T-helper 2 cell treated with Interferon-gamma antibody and Interleukin-4, amounts not matched to agents 5 μg/mL and 100 μg/mL, for 36 hours (primary cell): ENCODE results near the gene TRPV2.

Source experiments
- DNase-seq: peaks from one replicate; pipeline ENCODE4 v3.0.0; 2021; ENCODE audit warnings: low spot score
- H3K27ac Mint-ChIP-seq: one replicate; pipeline ENCODE4 v1.8.0; 2021; ENCODE audit warnings: mild to moderate bottlenecking, mixed read lengths
- H3K27me3 Mint-ChIP-seq: one replicate; pipeline ENCODE4 v1.8.0; 2021; ENCODE audit warnings: low read depth, mixed read lengths
- H3K36me3 Mint-ChIP-seq: one replicate; pipeline ENCODE4 v1.8.0; 2021; ENCODE audit warnings: low read depth, mixed read lengths
- H3K4me1 Mint-ChIP-seq: one replicate; pipeline ENCODE4 v1.8.0; 2021; ENCODE audit warnings: low read depth, mixed read lengths
- H3K4me3 Mint-ChIP-seq: one replicate; pipeline ENCODE4 v1.8.0; 2022; ENCODE audit warnings: mild to moderate bottlenecking, moderate library complexity, mixed read lengths
- H3K9me3 Mint-ChIP-seq: one replicate; pipeline ENCODE4 v1.8.0; 2021; ENCODE audit warnings: mixed read lengths

TRPV2 gene

DNA sequence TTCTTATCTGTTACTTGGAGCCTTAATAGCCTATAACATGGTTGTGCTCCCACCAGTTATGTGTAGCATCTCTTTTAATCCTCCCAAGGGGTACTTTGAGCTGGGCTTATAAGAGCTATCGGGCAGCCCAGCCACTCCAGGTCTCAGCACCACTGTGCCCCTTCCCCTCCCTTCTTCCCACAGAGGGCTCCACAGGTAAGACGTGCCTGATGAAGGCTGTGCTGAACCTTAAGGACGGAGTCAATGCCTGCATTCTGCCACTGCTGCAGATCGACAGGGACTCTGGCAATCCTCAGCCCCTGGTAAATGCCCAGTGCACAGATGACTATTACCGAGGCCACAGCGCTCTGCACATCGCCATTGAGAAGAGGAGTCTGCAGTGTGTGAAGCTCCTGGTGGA lies 7.0 kb downstream of the TRPV2 start:
- H3K27ac Mint-ChIP-seq = no peak overlapping the region
- H3K4me1 Mint-ChIP-seq = peaks cover 20% of the 10 kb centered on the region
- no peak overlapping the region for H3K4me3 Mint-ChIP-seq
- DNase-seq = no peak
- H3K9me3 Mint-ChIP-seq = no peaks in the 10 kb centered on the region
- no peaks in the 10 kb centered on the region for H3K27me3 Mint-ChIP-seq
- peaks cover 60% of the 10 kb centered on the region for H3K36me3 Mint-ChIP-seq

DNA sequence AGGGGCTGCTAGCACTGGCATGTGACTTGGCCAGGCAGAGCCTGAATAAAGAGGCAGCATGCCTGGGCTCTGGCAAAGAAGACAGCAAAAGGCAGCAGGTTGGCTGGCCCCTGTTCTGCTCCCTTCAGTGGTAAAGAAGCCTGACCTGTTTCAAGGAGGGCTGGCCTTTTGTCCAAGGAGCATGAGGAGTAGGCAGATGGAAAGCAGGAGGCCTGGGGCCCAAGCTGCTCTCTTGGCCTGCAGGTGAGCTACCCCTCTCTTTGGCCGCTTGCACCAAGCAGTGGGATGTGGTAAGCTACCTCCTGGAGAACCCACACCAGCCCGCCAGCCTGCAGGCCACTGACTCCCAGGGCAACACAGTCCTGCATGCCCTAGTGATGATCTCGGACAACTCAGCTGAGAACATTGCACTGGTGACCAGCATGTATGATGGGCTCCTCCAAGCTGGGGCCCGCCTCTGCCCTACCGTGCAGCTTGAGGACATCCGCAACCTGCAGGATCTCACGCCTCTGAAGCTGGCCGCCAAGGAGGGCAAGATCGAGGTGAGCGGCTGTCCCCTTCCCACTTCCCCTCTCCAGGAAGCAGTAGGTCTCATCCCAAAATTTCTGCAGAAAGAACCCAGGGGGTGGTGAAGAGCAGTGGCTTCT lies 8.0 kb downstream of the TRPV2 start:
- peaks cover 55% of the 10 kb centered on the region for H3K36me3 Mint-ChIP-seq
- no peaks in the 10 kb centered on the region for H3K27me3 Mint-ChIP-seq
- H3K27ac Mint-ChIP-seq = no peak overlapping the region
- DNase-seq = no peak
- H3K4me1 Mint-ChIP-seq = peaks cover 13% of the 10 kb centered on the region
- no peak overlapping the region for H3K4me3 Mint-ChIP-seq
- no peaks in the 10 kb centered on the region for H3K9me3 Mint-ChIP-seq

DNA sequence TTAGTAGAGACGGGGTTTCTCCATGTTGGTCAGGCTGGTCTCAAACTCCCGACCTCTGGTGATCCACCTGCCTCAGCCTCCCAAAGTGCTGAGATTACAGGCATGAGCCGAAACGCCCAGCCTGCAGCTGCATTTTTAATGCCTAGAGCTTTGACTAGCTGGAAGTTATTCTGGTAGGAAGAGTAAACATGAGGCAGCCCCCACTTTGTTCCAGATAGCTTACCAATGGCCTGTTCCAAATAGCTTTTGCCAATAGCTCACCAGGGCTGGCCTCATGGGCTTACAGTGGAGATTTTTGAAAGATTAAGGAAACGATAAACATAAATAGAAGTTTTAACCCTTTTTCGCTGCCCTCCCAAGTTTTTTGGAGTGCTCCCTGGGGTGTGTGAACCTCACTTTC lies 9.8 kb downstream of the TRPV2 start:
- no peaks in the 10 kb centered on the region for H3K27me3 Mint-ChIP-seq

DNA sequence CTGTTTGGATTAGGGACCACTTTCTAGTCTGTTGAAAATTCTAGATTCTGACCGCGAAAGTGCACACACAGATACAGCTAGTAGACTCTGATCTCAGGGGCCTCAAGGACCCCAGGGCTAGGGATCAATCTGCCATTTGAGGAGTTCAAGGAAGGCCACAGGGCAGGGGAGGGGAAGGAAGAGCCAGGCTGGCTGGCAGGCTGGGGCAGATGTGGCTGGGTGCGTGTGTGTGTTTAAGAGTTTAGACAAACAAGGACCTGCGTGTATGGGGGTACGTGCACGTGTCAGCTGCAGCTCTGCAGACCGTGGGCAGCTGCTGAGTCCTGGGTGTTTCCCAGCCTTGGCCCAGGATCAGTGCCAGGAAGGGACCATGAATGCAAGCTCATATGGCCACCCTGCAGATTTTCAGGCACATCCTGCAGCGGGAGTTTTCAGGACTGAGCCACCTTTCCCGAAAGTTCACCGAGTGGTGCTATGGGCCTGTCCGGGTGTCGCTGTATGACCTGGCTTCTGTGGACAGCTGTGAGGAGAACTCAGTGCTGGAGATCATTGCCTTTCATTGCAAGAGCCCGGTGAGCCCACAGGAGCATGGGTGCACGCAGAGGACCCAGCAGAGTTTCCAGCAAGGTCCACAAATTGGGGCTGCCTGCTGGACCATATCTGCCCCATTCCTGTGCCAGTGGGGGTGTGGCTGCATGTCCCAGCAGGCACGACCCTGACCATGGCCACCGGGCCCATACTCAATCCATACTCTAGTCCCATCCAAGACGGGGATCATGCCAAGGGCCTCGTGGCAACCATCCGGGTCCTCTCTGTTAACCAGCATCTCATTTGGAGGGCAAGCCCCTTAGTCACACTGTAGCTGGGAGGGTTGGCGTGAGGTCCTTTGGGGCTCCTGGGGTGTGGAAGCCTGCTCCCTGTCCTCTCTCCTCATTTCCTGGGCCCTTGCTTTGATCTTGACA lies 10.6 kb downstream of the TRPV2 start:
- Mint-ChIP-seq H3K27ac (no peak overlapping the region), H3K36me3 (peaks cover 48% of the 10 kb centered on the region), H3K4me3 (no peak overlapping the region)

More for the DNA sequence above, 9.8 kb downstream of the TRPV2 start:
- H3K4me1 Mint-ChIP-seq = no peaks in the 10 kb centered on the region
- H3K4me3 Mint-ChIP-seq = no peak overlapping the region
- peaks cover 51% of the 10 kb centered on the region for H3K36me3 Mint-ChIP-seq
- H3K27ac Mint-ChIP-seq = no peak overlapping the region
- no peak for DNase-seq
- no peaks in the 10 kb centered on the region for H3K9me3 Mint-ChIP-seq

DNA sequence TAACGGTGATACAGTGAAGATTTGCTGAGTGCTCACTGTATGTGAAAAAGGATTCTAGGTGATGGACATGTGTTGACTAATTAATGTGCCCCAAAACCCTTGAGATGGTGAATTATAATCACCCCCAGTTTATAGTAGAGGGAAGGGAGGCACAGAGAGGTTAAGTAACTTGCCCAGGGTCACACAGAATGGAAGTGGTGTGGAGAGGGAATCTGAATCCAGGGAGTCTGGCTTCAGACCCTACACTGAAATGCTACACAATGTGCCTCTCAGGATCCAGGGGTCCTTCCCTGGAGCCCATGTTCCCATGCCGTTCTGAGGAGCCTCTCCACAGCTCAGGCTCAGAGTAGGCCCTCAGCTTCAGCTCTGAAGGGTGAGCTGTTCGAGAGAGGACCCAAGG lies 11.6 kb downstream of the TRPV2 start:
- Mint-ChIP-seq H3K27me3 (no peaks in the 10 kb centered on the region), H3K9me3 (no peaks in the 10 kb centered on the region), H3K4me1 (no peaks in the 10 kb centered on the region), H3K27ac (no peak overlapping the region), H3K36me3 (peaks cover 47% of the 10 kb centered on the region), H3K4me3 (no peak overlapping the region)
- no peak for DNase-seq

More for the DNA sequence above, 10.6 kb downstream of the TRPV2 start:
- DNase-seq = no peak
- Mint-ChIP-seq H3K4me1 (no peaks in the 10 kb centered on the region), H3K9me3 (no peaks in the 10 kb centered on the region), H3K27me3 (no peaks in the 10 kb centered on the region)

DNA sequence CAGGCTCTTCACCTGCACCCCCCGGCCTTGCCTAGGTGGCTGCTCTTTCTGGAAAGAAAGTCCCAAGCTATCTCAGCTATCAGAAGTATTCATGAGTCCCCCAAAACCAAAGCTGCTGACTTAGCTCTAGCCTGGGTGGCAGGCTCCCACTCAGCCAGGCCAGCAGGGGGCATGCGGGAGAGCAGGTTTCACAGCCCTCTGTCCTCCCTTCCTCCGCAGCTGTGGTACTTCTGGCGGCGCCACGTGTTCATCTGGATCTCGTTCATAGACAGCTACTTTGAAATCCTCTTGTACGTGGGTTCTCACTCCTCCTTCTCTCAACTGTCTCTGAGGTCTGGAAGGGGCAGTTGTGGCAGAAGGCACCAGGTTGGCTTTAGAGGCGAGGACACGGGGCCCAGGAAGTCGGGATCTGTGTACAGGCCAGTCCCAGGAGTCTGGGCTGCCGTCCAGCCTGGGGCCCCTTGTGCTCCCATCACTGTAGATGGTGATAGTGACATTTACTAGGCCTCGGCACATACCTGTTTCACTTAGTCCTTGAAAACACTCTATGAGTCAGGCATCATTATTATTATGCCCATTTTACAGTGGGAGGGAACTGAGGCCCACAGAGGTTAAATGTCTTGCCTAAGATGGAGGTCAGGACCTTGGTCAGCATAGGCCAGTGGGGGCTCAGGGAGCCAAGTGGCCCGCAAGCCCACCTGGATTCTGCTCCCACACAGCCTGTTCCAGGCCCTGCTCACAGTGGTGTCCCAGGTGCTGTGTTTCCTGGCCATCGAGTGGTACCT lies 12.9 kb downstream of the TRPV2 start:
- H3K4me3 Mint-ChIP-seq = no peak overlapping the region
- H3K27me3 Mint-ChIP-seq = no peaks in the 10 kb centered on the region
- H3K9me3 Mint-ChIP-seq = no peaks in the 10 kb centered on the region
- H3K4me1 Mint-ChIP-seq = no peaks in the 10 kb centered on the region
- H3K27ac Mint-ChIP-seq = no peak overlapping the region
- peaks cover 42% of the 10 kb centered on the region for H3K36me3 Mint-ChIP-seq
- no peak for DNase-seq

DNA sequence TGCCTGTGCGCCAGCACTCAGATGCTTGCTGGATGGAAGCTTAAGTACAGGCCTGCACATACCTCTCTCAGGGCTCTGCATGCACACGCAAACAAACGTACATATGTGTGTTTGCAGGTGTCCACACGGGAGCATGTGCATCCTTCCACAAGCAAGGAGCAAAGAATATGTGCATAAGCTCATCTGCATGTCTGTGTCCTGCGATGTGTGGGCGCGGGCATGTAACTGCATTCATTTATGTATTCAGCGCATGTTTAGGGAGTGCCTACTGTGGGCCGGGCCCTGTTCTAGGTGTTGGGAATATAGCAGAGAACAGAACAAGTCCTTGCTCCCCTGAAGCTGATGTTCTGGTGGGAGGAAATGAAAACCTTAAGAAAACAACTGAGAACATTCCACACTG lies 13.7 kb downstream of the TRPV2 start:
- H3K27me3 Mint-ChIP-seq = no peaks in the 10 kb centered on the region
- H3K9me3 Mint-ChIP-seq = no peaks in the 10 kb centered on the region
- H3K27ac Mint-ChIP-seq = no peak overlapping the region
- no peak overlapping the region for H3K4me3 Mint-ChIP-seq
- H3K4me1 Mint-ChIP-seq = no peaks in the 10 kb centered on the region
- peaks cover 42% of the 10 kb centered on the region for H3K36me3 Mint-ChIP-seq
- no peak for DNase-seq

DNA sequence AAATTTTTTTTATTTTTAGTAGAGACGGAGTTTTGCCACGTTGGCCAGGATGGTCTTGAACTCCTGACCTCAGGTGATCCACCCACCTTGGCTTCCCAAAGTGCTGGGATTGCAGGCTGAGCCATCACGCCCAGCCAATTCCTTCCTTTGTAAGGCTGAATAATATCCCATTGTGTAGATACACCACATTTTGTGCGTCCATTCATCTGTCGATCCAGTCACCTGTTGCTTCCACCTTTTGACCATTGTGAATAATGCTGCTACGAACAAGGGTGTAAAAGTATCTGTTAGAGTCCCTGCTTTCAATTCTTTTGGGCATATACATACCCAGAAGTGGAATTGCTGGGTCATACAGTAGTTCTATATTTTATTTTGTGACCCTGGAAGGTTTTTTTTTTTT lies 15.3 kb downstream of the TRPV2 start:
- Mint-ChIP-seq H3K9me3 (no peaks in the 10 kb centered on the region), H3K4me3 (no peak overlapping the region), H3K27me3 (no peaks in the 10 kb centered on the region), H3K27ac (no peak overlapping the region), H3K4me1 (peaks cover 4% of the 10 kb centered on the region), H3K36me3 (peaks cover 39% of the 10 kb centered on the region)
- no peak for DNase-seq

DNA sequence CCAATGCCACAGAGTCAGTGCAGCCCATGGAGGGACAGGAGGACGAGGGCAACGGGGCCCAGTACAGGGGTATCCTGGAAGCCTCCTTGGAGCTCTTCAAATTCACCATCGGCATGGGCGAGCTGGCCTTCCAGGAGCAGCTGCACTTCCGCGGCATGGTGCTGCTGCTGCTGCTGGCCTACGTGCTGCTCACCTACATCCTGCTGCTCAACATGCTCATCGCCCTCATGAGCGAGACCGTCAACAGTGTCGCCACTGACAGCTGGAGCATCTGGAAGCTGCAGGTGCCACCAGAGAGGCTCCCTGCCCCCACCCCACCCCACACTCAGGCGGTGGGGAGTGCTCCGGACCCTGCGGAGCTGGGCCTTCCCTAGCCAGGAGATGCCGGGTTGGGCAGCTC lies 16.6 kb downstream of the TRPV2 start:
- Mint-ChIP-seq H3K4me3 (no peak overlapping the region), H3K27ac (no peak overlapping the region), H3K36me3 (peaks cover 29% of the 10 kb centered on the region), H3K9me3 (no peaks in the 10 kb centered on the region), H3K27me3 (no peaks in the 10 kb centered on the region), H3K4me1 (peaks cover 4% of the 10 kb centered on the region)
- no peak for DNase-seq

DNA sequence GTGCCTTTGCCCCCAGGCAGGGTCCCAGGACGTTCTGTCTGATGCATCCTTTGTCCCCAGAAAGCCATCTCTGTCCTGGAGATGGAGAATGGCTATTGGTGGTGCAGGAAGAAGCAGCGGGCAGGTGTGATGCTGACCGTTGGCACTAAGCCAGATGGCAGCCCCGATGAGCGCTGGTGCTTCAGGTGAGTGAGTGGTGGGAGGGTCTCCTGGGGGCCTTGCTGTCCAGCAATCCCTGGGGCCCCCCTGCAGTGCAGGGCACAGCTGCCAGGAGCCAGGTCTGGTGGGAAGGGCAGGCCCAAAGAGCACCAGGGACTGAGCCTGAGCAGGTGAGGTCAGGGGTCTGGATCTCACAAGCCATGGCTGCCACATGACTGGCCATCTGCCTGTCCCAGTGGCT lies 18.1 kb downstream of the TRPV2 start:
- Mint-ChIP-seq H3K27me3 (no peaks in the 10 kb centered on the region), H3K27ac (no peak overlapping the region), H3K4me1 (peaks cover 9% of the 10 kb centered on the region), H3K9me3 (no peaks in the 10 kb centered on the region), H3K4me3 (no peak overlapping the region), H3K36me3 (peaks cover 37% of the 10 kb centered on the region)
- DNase-seq = no peak

DNA sequence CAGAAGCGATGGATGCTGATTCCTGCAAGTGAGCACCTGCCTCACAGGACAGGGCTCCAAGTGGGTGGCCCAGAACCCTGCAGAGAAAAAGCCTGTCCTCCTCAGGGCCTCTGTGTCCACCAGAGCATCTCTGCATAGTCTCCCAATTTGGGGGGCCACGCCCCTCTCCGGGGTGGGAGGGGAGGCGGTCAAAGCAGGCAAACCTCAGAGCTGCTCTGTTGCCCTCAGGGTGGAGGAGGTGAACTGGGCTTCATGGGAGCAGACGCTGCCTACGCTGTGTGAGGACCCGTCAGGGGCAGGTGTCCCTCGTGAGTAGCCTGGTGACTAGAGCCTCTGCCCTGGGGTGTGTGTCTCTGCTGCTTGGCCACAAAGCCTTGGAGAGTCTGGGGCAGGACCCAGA lies 19.3 kb downstream of the TRPV2 start:
- Mint-ChIP-seq H3K4me1 (peaks cover 12% of the 10 kb centered on the region), H3K9me3 (no peaks in the 10 kb centered on the region), H3K27ac (no peak overlapping the region), H3K27me3 (no peaks in the 10 kb centered on the region), H3K4me3 (no peak overlapping the region), H3K36me3 (peaks cover 35% of the 10 kb centered on the region)
- no peak for DNase-seq

DNA sequence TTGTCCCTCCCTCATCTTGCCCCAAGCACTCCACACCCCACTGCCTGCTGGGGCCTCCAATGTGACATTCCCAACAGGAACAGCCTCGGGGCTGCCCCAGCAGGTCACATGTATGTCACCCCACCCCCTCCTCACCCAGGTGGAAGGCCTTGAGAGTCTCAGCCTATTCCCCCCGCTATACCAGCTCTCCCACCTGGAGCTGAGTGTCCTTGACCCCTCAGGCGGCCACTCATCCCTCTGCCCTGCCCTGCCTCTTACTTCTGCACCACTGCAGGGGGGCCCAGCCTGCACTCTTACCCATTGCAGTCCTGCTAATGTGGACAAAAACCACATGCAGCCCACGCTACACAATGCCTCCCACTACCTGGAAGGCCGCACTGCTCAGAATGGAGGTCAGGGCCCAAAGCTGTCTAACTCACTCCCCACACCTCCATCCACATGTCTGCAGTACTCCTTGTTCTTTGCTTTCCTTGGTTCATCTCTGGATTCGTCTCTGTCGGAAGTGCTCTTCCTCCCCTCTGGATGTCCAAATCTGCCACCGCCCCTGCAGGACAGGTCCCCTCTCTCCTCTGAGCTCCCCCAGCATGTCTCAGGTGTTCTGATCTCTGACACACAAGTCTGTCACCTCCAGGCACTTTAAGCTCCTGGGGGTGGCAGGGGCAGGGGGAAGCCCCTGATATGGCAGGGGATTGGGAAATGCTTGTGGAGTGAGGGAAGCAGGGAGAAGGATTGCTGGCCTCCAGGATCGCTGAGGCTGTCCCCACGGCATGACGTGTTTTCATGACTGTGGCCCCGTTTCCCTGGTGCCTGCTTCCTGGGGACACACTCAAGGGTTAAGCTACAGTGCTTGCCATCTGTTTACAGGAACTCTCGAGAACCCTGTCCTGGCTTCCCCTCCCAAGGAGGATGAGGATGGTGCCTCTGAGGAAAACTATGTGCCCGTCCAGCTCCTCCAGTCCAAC lies 20.8 kb downstream of the TRPV2 start:
- H3K36me3 Mint-ChIP-seq = peaks cover 42% of the 10 kb centered on the region
- peak overlapping the region; percentile 9 for H3K27ac Mint-ChIP-seq
- no peaks in the 10 kb centered on the region for H3K27me3 Mint-ChIP-seq
- H3K9me3 Mint-ChIP-seq = no peaks in the 10 kb centered on the region
- peaks cover 21% of the 10 kb centered on the region for H3K4me1 Mint-ChIP-seq
- no peak overlapping the region for H3K4me3 Mint-ChIP-seq
- no peak for DNase-seq

DNA sequence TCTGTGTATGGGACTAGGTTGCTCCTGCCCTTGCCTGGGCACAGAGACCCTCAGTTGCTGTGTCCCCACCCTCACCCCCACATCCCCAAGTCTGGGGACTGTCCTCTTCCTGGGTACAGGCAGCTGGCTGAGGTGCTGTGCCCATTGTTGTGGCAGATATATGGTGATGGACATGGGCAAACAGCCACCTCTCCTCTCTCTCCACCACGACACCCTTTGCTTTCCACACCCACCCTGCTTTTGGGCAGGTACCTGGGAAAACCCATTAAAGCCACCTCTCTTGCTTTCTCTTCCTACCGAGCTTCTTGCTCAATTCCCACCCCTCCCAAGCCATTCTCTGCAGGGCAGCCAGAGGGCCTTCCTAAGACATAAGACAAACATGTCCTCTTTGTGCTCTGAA lies 21.7 kb downstream of the TRPV2 start:
- DNase-seq = no peak
- Mint-ChIP-seq H3K4me3 (no peak overlapping the region), H3K4me1 (peaks cover 25% of the 10 kb centered on the region), H3K9me3 (no peaks in the 10 kb centered on the region), H3K27me3 (no peaks in the 10 kb centered on the region), H3K36me3 (peaks cover 51% of the 10 kb centered on the region), H3K27ac (no peak overlapping the region)
